Esophagus muscularis mucosa (tissue), 4 donors: ENCODE results near the gene LNPEP. TPM values are rescaled to one million over a fixed set of nuclear protein-coding genes. Genes with fewer than 3 reads are reported as not detected.

Source experiments
- DNase-seq: peaks from one replicate; pipeline ENCODE4 v3.0.0-alpha.2; 2017; ENCODE audit errors: extremely low spot score
- H3K27ac ChIP-seq, 4 donors: fragments of 200-600 bp; sonication (generic); replicated peaks in 1 of 4; 1 replicate in 3 of 4; 2 replicates in 1 of 4; pipeline ENCODE4 v1.5.1; 2016 to 2019; ENCODE audit warnings: mild to moderate bottlenecking in 1 of 4
- H3K27me3 ChIP-seq, 4 donors: fragments of 200-600 bp; sonication (generic); one replicate each; pipeline versions ENCODE4 v1.5.1 to v1.6.0; 2016 to 2019
- H3K36me3 ChIP-seq, 4 donors: fragments of 200-600 bp; sonication (generic); one replicate each; pipeline ENCODE4 v1.5.1; 2016 to 2019
- H3K4me1 ChIP-seq, 4 donors: fragments of 200-600 bp; sonication (generic); one replicate each; pipeline ENCODE4 v1.5.1; 2016 to 2019
- H3K4me3 ChIP-seq, 4 donors: fragments of 200-600 bp; sonication (generic); 1 replicate in 2 of 4; 2 replicates in 2 of 4; pipeline ENCODE4 v1.5.1; 2016 to 2019; ENCODE audit warnings: mild to moderate bottlenecking in 4 of 4, moderate library complexity in 1 of 4
- H3K9me3 ChIP-seq, 4 donors: fragments of 200-600 bp; sonication (generic); 1 replicate in 3 of 4; 2 replicates in 1 of 4; pipeline ENCODE4 v1.5.1; 2016 to 2019
- CTCF ChIP-seq, 3 experiments: fragments of 200-600 bp in 2 of 3; fragments of 450-650 bp in 1 of 3; sonication (generic) in 2 of 3; IDR thresholded peaks; one replicate each; pipeline ENCODE4 v1.5.1; 2017 to 2019; ENCODE audit warnings: antibody characterized with exemption in 3 of 3, mild to moderate bottlenecking in 2 of 3, moderate library complexity in 1 of 3
- EP300 ChIP-seq: sonication (generic); formaldehyde crosslinking; IDR thresholded peaks from one replicate; pipeline ENCODE4 v1.6.1; 2017; ENCODE audit warnings: antibody characterized with exemption
- POLR2A ChIP-seq: fragments of 450-650 bp; IDR thresholded peaks from one replicate; pipeline ENCODE4 v1.6.1; 2017; ENCODE audit warnings: antibody characterized with exemption, moderate library complexity, mild to moderate bottlenecking, low read depth
- POLR2AphosphoS5 ChIP-seq, 2 donors: sonication (generic); formaldehyde crosslinking; IDR thresholded peaks; one replicate each; pipeline ENCODE4 v1.6.1; 2017; ENCODE audit warnings: antibody characterized with exemption in 2 of 2
- WGBS: methylation state at CpG from one replicate; pipeline ENCODE4 v1.1.5; 2018; 5-methylcytosine and 5-hydroxymethylcytosine counted together
- intact Hi-C: fragments of 100-400 bp; cut with DNase I; formaldehyde crosslinking; loops from one replicate; pipeline ENCODE4 v1.15.1; 2023
- total RNA-seq, 4 donors: library from RNA; depleted of rRNA; stranded (reverse); fragments of >200 nt; gene quantifications; one replicate each; pipeline versions ENCODE4 v1.1.0 to v1.2.1, GENCODE V29; 2016

Gene LNPEP
- total RNA-seq, 4 donors from 2014 or later: 55.2 to 80.2 (median 65.6) TPM

GRCh38 chr5:96986450-96986849, 50.6 kb downstream of the LNPEP start:
- peaks cover 10 to 43% (median 22%) of the 10 kb centered on the region in 4 donors for H3K36me3 ChIP-seq
- H3K9me3 ChIP-seq: no peaks in the 10 kb centered on the region
- DNase-seq: no peak
- H3K4me3 ChIP-seq: no peak overlapping the region
- intact Hi-C loops: no loop called here
- 96% methylated on average over 3 of the region's 3 CpGs for WGBS
- no peak overlapping the region for H3K27ac ChIP-seq
- no peak for TF ChIP-seq POLR2AphosphoS5 (IDR thresholded peaks at IDR 0.05)
- no peak for TF ChIP-seq CTCF (IDR thresholded peaks at IDR 0.05)
- TF ChIP-seq POLR2A: no peak
- TF ChIP-seq EP300: no peak
- no peaks in the 10 kb centered on the region for H3K27me3 ChIP-seq
- H3K4me1 ChIP-seq: peaks cover 0 to 11% (median 8%) of the 10 kb centered on the region in 4 donors

GRCh38 chr5:96990102-96990501, 54.2 kb downstream of the LNPEP start:
- Histone ChIP-seq H3K27ac (no peak overlapping the region), H3K27me3 (no peaks in the 10 kb centered on the region), H3K9me3 (no peaks in the 10 kb centered on the region), H3K4me1 (peaks cover 0 to under 1% (median under 1%) of the 10 kb centered on the region in 4 donors), H3K4me3 (no peak overlapping the region), H3K36me3 (peaks cover 10 to 66% (median 35%) of the 10 kb centered on the region in 4 donors)
- WGBS: 89% methylated on average over 4 of the region's 4 CpGs
- TF ChIP-seq POLR2A (no peak), EP300 (no peak), POLR2AphosphoS5 (IDR thresholded peaks at IDR 0.05) (no peak), CTCF (IDR thresholded peaks at IDR 0.05) (no peak)
- intact Hi-C loops: loop anchor here (10.0 kb wide), 1 partner anchor 125 kb away; no protein-coding TSS in a partner anchor
- no peak for DNase-seq

GRCh38 chr5:96991708-96992107, 55.8 kb downstream of the LNPEP start:
- no peak for TF ChIP-seq POLR2A
- TF ChIP-seq EP300: no peak
- no peak for TF ChIP-seq POLR2AphosphoS5 (IDR thresholded peaks at IDR 0.05)
- no peak for TF ChIP-seq CTCF (IDR thresholded peaks at IDR 0.05)
- no peaks in the 10 kb centered on the region for H3K9me3 ChIP-seq
- no peaks in the 10 kb centered on the region for H3K27me3 ChIP-seq
- no peak for DNase-seq
- H3K4me3 ChIP-seq: no peak overlapping the region
- no peak overlapping the region for H3K27ac ChIP-seq
- H3K36me3 ChIP-seq: peaks cover 7 to 58% (median 31%) of the 10 kb centered on the region in 4 donors
- no peaks in the 10 kb centered on the region for H3K4me1 ChIP-seq
- intact Hi-C loops: loop anchor here (10.0 kb wide), 1 partner anchor 127 kb away; no protein-coding TSS in a partner anchor

- 98% methylated on average over 2 of the region's 2 CpGs for WGBS
- H3K9me3 ChIP-seq: no peaks in the 10 kb centered on the region
- TF ChIP-seq CTCF (IDR thresholded peaks at IDR 0.05) (no peak), POLR2A (no peak), POLR2AphosphoS5 (IDR thresholded peaks at IDR 0.05) (no peak), EP300 (no peak)
- H3K27me3 ChIP-seq: no peaks in the 10 kb centered on the region
- no peak for DNase-seq
- H3K4me1 ChIP-seq: no peaks in the 10 kb centered on the region
- H3K27ac ChIP-seq: no peak overlapping the region
- intact Hi-C loops: loop anchor here (10.0 kb wide), 1 partner anchor 129 kb away; no protein-coding TSS in a partner anchor
- peaks cover 7 to 53% (median 23%) of the 10 kb centered on the region in 4 donors for H3K36me3 ChIP-seq
- no peak overlapping the region for H3K4me3 ChIP-seq
Observed at GRCh38 chr5:96993760-96994159, 57.9 kb downstream of the LNPEP start.

- Histone ChIP-seq H3K36me3 (peaks cover 7 to 60% (median 25%) of the 10 kb centered on the region in 4 donors), H3K9me3 (no peaks in the 10 kb centered on the region), H3K27ac (no peak overlapping the region), H3K4me1 (no peaks in the 10 kb centered on the region), H3K4me3 (no peak overlapping the region), H3K27me3 (no peaks in the 10 kb centered on the region)
- intact Hi-C loops: loop anchor here (10.0 kb wide), 1 partner anchor 130 kb away; no protein-coding TSS in a partner anchor
- 100% methylated on average over 3 of the region's 3 CpGs for WGBS
- DNase-seq: no peak
- TF ChIP-seq EP300: no peak
- no peak for TF ChIP-seq CTCF (IDR thresholded peaks at IDR 0.05)
- TF ChIP-seq POLR2AphosphoS5 (IDR thresholded peaks at IDR 0.05): no peak
- no peak for TF ChIP-seq POLR2A
Observed at GRCh38 chr5:96994493-96994892, 58.6 kb downstream of the LNPEP start.
